ENCODE measurements around the gene NCAM2.

Gene NCAM2

GRCh38 chr21:21213297-21213696 lies 215.1 kb downstream of the NCAM2 start:
- DNase-seq (ENCODE audit: low read depth): peak; percentile 8

GRCh38 chr21:21216047-21216446 lies 217.8 kb downstream of the NCAM2 start:
- no peak for DNase-seq (ENCODE audit: low read depth)

GRCh38 chr21:21226472-21226871 lies 228.3 kb downstream of the NCAM2 start:
- DNase-seq (ENCODE audit: low read depth): no peak

GRCh38 chr21:21230672-21231071 lies 232.5 kb downstream of the NCAM2 start:
- peak; percentile 39 for DNase-seq (ENCODE audit: low read depth)

GRCh38 chr21:21231913-21232312 lies 233.7 kb downstream of the NCAM2 start:
- DNase-seq (ENCODE audit: low read depth): no peak

GRCh38 chr21:21232320-21232719 lies 234.1 kb downstream of the NCAM2 start:
- DNase-seq (ENCODE audit: low read depth): peak; percentile 56

GRCh38 chr21:21233051-21233450 lies 234.8 kb downstream of the NCAM2 start:
- DNase-seq (ENCODE audit: low read depth): no peak

GRCh38 chr21:21236996-21237395 lies 238.8 kb downstream of the NCAM2 start:
- no peak for DNase-seq (ENCODE audit: low read depth)

- no peak for DNase-seq (ENCODE audit: low read depth)
Measured at GRCh38 chr21:21238629-21239400, 240.6 kb downstream of the NCAM2 start.

GRCh38 chr21:21241391-21241790 lies 243.2 kb downstream of the NCAM2 start:
- DNase-seq (ENCODE audit: low read depth): no peak

- DNase-seq (ENCODE audit: low read depth): no peak
Measured at GRCh38 chr21:21246007-21246406, 247.8 kb downstream of the NCAM2 start.

GRCh38 chr21:21247424-21247823 lies 249.2 kb downstream of the NCAM2 start:
- DNase-seq (ENCODE audit: low read depth): peak; percentile 58

GRCh38 chr21:21262048-21262447 lies 263.8 kb downstream of the NCAM2 start:
- DNase-seq (ENCODE audit: low read depth): no peak

GRCh38 chr21:21268061-21268471 lies 269.9 kb downstream of the NCAM2 start:
- DNase-seq (ENCODE audit: low read depth): peak; percentile 2

GRCh38 chr21:21268885-21269284 lies 270.7 kb downstream of the NCAM2 start:
- DNase-seq (ENCODE audit: low read depth): no peak

- DNase-seq (ENCODE audit: low read depth): no peak
Measured at GRCh38 chr21:21279193-21279901, 281.1 kb downstream of the NCAM2 start.

GRCh38 chr21:21283810-21284209 lies 285.6 kb downstream of the NCAM2 start:
- no peak for DNase-seq (ENCODE audit: low read depth)

- DNase-seq (ENCODE audit: low read depth): no peak
Measured at GRCh38 chr21:21286170-21286798, 288.1 kb downstream of the NCAM2 start.

- DNase-seq (ENCODE audit: low read depth): no peak
Measured at GRCh38 chr21:21290751-21291150, 292.5 kb downstream of the NCAM2 start.

- no peak for DNase-seq (ENCODE audit: low read depth)
Measured at GRCh38 chr21:21291883-21292569, 293.8 kb downstream of the NCAM2 start.

GRCh38 chr21:21295303-21295702 lies 297.1 kb downstream of the NCAM2 start:
- DNase-seq (ENCODE audit: low read depth): no peak

- no peak for DNase-seq (ENCODE audit: low read depth)
Measured at GRCh38 chr21:21297211-21297610, 299.0 kb downstream of the NCAM2 start.
